Keratinocyte (primary cell): ENCODE measurements around the gene CYP4F3. TPM values are rescaled to one million over a fixed set of nuclear protein-coding genes. Genes with fewer than 3 reads are reported as not detected.

Source experiments
- DNase-seq: peaks from one replicate; pipeline ENCODE4 v3.0.0-alpha.2; 2011; ENCODE audit warnings: low read depth, missing footprints, low spot score
- FAIRE-seq: peaks from 2 replicates; lab custom pipeline; 2011; peaks lifted over from hg19 to GRCh38; lab: Jason Lieb, UNC
- H2AFZ ChIP-seq: 2 replicates; pipeline ENCODE4 v1.6.0; 2012; ENCODE audit warnings: low read length, control low read depth, inconsistent platforms; ENCODE audit not compliant: control insufficient read depth
- H3K27ac ChIP-seq: 2 replicates; pipeline ENCODE4 v1.5.1; 2011; ENCODE audit warnings: low read length; ENCODE audit not compliant: control insufficient read depth, insufficient read depth
- H3K27me3 ChIP-seq: 3 replicates; pipeline ENCODE4 v1.6.0; 2011; ENCODE audit warnings: low read length; ENCODE audit not compliant: control insufficient read depth, insufficient read depth; ENCODE audit errors: extremely low read depth
- H3K36me3 ChIP-seq, 2 experiments: 2 replicates in 1 of 2; 3 replicates in 1 of 2; pipeline ENCODE4 v1.5.1; 2011; ENCODE audit warnings: low read length in 2 of 2, mild to moderate bottlenecking in 1 of 2; ENCODE audit not compliant: control insufficient read depth in 2 of 2, insufficient read depth in 2 of 2; ENCODE audit errors: extremely low read depth in 1 of 2
- H3K4me1 ChIP-seq: 3 replicates; pipeline ENCODE4 v1.5.1; 2011; ENCODE audit warnings: low read length; ENCODE audit not compliant: control insufficient read depth, insufficient read depth; ENCODE audit errors: extremely low read depth
- H3K4me2 ChIP-seq: 3 replicates; pipeline ENCODE4 v1.6.0; 2011; ENCODE audit warnings: low read depth, low read length; ENCODE audit not compliant: control insufficient read depth, insufficient read depth; ENCODE audit errors: extremely low read depth
- H3K4me3 ChIP-seq, 3 experiments: fragments of 200-600 bp in 1 of 3; sonication (generic) in 1 of 3; 2 replicates in 2 of 3; 3 replicates in 1 of 3; pipeline ENCODE4 v1.5.1; 2011 to 2016; ENCODE audit warnings: low read length in 3 of 3, mild to moderate bottlenecking in 3 of 3, control low read depth in 2 of 3, inconsistent platforms in 1 of 3, low read depth in 1 of 3, mixed read lengths in 1 of 3, mixed run types in 1 of 3, moderate library complexity in 1 of 3; ENCODE audit not compliant: control insufficient read depth in 2 of 3, insufficient read depth in 2 of 3; ENCODE audit errors: extremely low read depth in 1 of 3
- H3K79me2 ChIP-seq: 2 replicates; pipeline ENCODE4 v1.6.0; 2012; ENCODE audit warnings: low read length; ENCODE audit not compliant: control insufficient read depth, insufficient read depth
- H3K9ac ChIP-seq: 3 replicates; pipeline ENCODE4 v1.6.0; 2011; ENCODE audit warnings: low read length; ENCODE audit not compliant: control insufficient read depth, insufficient read depth; ENCODE audit errors: extremely low read depth
- H3K9me1 ChIP-seq: 3 replicates; pipeline ENCODE4 v1.6.0; 2011; ENCODE audit warnings: low read length; ENCODE audit not compliant: control insufficient read depth, insufficient read depth; ENCODE audit errors: extremely low read depth
- H3K9me3 ChIP-seq: 2 replicates; pipeline ENCODE4 v1.5.1; 2012; ENCODE audit warnings: low read depth, low read length; ENCODE audit not compliant: control insufficient read depth
- H4K20me1 ChIP-seq: 3 replicates; pipeline ENCODE4 v1.6.0; 2011; ENCODE audit warnings: low read length; ENCODE audit not compliant: control insufficient read depth, insufficient read depth; ENCODE audit errors: extremely low read depth
- CTCF ChIP-seq, 3 experiments: IDR thresholded peaks in 1 of 3; conservative IDR thresholded peaks in 1 of 3; optimal IDR thresholded peaks in 1 of 3; 2 replicates in 2 of 3; 3 replicates in 1 of 3; pipeline versions ENCODE3 to v1.5.1; 2011; ENCODE audit warnings: low read length in 3 of 3, mild to moderate bottlenecking in 3 of 3, moderate library complexity in 2 of 3, control low read depth in 1 of 3, inconsistent platforms in 1 of 3; ENCODE audit not compliant: insufficient read depth in 2 of 3; ENCODE audit errors: extremely low read depth in 1 of 3
- EZH2 ChIP-seq: IDR thresholded peaks from one replicate; pipeline ENCODE4 v1.6.1; 2012; ENCODE audit warnings: inconsistent platforms, mild to moderate bottlenecking, low read length, moderate library complexity
- dilution Hi-C: fragments of 300-500 bp; cut with MboI; formaldehyde crosslinking; loops from one replicate; pipeline ENCODE4 v1.7.0; 2020; ENCODE audit warnings: low sequenced_read_pairs; ENCODE audit not compliant: extremely low pct_ligation_motif_present
- polyA plus RNA-seq, 5 experiments: library from polyadenylated mRNA; depleted of rRNA in 3 of 5; stranded (reverse) in 3 of 5; stranded (forward) in 1 of 5; unstranded in 1 of 5; fragments of >200 nt; gene quantifications; 1 replicate in 1 of 5; 2 replicates in 3 of 5; 3 replicates in 1 of 5; pipeline versions ENCODE4 v1.2.1 to v1.2.3, GENCODE V29; 2011 to 2012; ENCODE audit warnings: missing spikeins in 2 of 5, low read depth in 1 of 5, low replicate concordance in 1 of 5

CYP4F3 gene
- polyA plus RNA-seq, 1 donor (not counting 4 experiments of a cell fraction or from before 2014, with no cell fraction given) = 0.76 TPM

DNA sequence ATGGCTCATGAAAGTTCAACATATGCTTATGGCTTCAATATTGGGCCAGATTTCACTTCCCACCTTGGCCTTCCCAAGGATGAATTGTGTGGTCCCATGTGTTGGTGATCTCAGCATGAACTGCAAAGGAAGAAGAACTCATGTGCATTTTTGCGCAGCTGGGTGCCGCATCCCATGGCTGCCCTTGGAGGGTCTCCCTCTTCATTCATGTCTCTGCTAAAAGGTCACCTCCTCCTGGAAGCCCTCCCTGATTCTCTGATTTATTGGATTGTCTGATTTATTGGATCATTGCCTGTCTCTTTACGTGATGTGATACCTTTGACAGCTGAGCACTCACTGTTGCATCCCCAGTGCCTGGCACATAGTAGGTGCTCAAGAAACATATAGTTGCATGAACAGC, 27.4 kb upstream of the CYP4F3 start:
- FAIRE-seq = no peak
- no peak overlapping the region for H3K4me3 ChIP-seq
- H3K4me1 ChIP-seq = no peaks in the 10 kb centered on the region
- DNase-seq = no peak
- no peaks in the 10 kb centered on the region for H4K20me1 ChIP-seq
- dilution Hi-C loops = no loop called here
- no peaks in the 10 kb centered on the region for H3K9me1 ChIP-seq
- no peak for TF ChIP-seq EZH2
- TF ChIP-seq CTCF (optimal IDR thresholded peaks at IDR 0.05 in 1 of 3, IDR thresholded peaks at IDR 0.05 in 1 of 3, conservative IDR thresholded peaks at IDR 0.05 in 1 of 3; ENCODE audit: extremely low read depth in 1 of 3, insufficient read depth in 2 of 3, low read length in 3 of 3) = no peak
- no peak overlapping the region for H3K27ac ChIP-seq
- H3K4me2 ChIP-seq = no peak overlapping the region
- no peaks in the 10 kb centered on the region for H3K27me3 ChIP-seq
- H3K36me3 ChIP-seq = no peaks in the 10 kb centered on the region
- no peak overlapping the region for H3K9ac ChIP-seq
- H3K9me3 ChIP-seq = no peaks in the 10 kb centered on the region
- H3K79me2 ChIP-seq = no peaks in the 10 kb centered on the region
- H2AFZ ChIP-seq = no peak overlapping the region

DNA sequence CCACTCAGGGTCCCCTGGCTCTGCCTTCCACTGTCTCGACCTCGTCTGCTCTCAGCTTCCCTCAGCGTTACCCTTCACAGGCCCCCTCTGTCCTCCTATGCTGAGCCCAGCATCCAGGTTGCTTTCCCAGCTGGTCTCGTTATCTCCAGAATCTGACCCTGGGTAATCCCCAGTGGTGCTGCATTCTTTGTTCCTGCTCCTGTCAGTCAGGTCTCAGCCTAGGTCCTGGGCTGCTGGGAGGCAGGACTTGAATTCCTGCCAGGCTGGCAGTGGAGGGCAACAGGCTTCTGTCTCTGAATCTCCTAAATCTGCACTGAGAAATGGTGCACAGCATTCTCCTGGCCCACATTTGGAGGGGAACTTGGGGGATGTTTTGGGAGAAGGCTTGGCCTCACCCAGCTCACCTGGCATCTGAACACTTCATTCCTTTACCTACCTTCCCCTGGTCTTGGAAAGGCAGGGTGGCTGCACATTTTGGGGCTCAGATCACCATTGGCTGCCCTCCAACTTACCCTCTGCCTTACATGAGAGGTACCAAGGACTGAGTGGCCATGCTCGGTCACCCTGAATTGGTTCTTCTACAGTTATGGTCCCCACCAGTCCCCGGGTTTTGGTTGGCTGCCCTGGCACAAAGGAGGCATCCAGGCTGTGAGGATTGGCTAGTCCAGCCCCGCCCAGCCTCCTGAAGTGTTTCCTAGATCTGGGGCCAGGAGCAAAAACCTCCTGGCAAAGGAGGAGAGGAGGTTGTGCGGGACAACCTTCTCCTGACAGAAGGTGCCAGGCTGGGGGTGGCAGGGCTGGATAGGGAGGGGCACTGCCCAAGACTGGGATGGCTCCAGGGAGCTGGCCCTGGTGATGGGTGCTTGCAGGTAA, 26.0 kb upstream of the CYP4F3 start, which contains the start of gene CYP4F8:
Gene CYP4F8, plus strand, starts transcription at position 712 of the 873 bp plus-strand sequence. CDS start 399 bp downstream, outside the sequence.
- no peaks in the 10 kb centered on the region for H3K79me2 ChIP-seq
- H3K4me3 ChIP-seq = no peak within 1 kb of the TSS
- FAIRE-seq = no peak
- TF ChIP-seq CTCF (optimal IDR thresholded peaks at IDR 0.05 in 1 of 3, IDR thresholded peaks at IDR 0.05 in 1 of 3, conservative IDR thresholded peaks at IDR 0.05 in 1 of 3; ENCODE audit: extremely low read depth in 1 of 3, insufficient read depth in 2 of 3, low read length in 3 of 3) (no peak), EZH2 (no peak)
- no peaks in the 10 kb centered on the region for H4K20me1 ChIP-seq
- dilution Hi-C loops = no loop called here
- no peak for DNase-seq
- H3K4me1 ChIP-seq = no peaks in the 10 kb centered on the region
- no peak within 1 kb of the TSS for H3K9ac ChIP-seq
- no peaks in the 10 kb centered on the region for H3K27me3 ChIP-seq
- H3K36me3 ChIP-seq = no peaks in the 10 kb centered on the region
- no peak within 1 kb of the TSS for H2AFZ ChIP-seq
- no peak within 1 kb of the TSS for H3K27ac ChIP-seq
- H3K4me2 ChIP-seq = no peak within 1 kb of the TSS
- no peaks in the 10 kb centered on the region for H3K9me3 ChIP-seq
- H3K9me1 ChIP-seq = no peaks in the 10 kb centered on the region
